H1 (cell line): ENCODE measurements around the gene RPS6KA2. TPM values are rescaled to one million over a fixed set of nuclear protein-coding genes. Genes with fewer than 3 reads are reported as not detected.

ENCODE experiments used
- ASH2L ChIP-seq: fragments of 200-600, 300-600 bp; sonication (generic); IDR thresholded peaks from one replicate; pipeline ENCODE4 v1.7.1; 2017; ENCODE audit warnings: low read length
- BRCA1 ChIP-seq: IDR thresholded peaks from 2 replicates; pipeline ENCODE4 v1.6.1; 2012; ENCODE audit warnings: low read depth, low read length, improper control_type of control experiment
- CTBP2 ChIP-seq: IDR thresholded peaks from 2 replicates; pipeline ENCODE4 v1.7.0; 2011; ENCODE audit warnings: borderline replicate concordance, mild to moderate bottlenecking, moderate library complexity, mixed read lengths, low read length; ENCODE audit not compliant: insufficient read depth, insufficient read length
- EP300 ChIP-seq, 2 experiments: IDR thresholded peaks; 1 replicate in 1 of 2; 2 replicates in 1 of 2; pipeline ENCODE4 v1.6.1; 2011 to 2012; ENCODE audit warnings: low read depth in 2 of 2, low read length in 2 of 2, mild to moderate bottlenecking in 2 of 2, borderline replicate concordance in 1 of 2, inconsistent platforms in 1 of 2, moderate library complexity in 1 of 2
- GTF2F1 ChIP-seq: IDR thresholded peaks from 2 replicates; pipeline ENCODE4 v1.6.1; 2012; ENCODE audit warnings: low read depth, low read length, improper control_type of control experiment, borderline replicate concordance
- HDAC6 ChIP-seq: IDR thresholded peaks from one replicate; pipeline ENCODE4 v1.7.1; 2012; ENCODE audit warnings: low read depth, mild to moderate bottlenecking, inconsistent platforms, low read length, moderate library complexity
- JUND ChIP-seq: IDR thresholded peaks from 2 replicates; pipeline ENCODE4 v1.6.1; 2011; ENCODE audit warnings: mild to moderate bottlenecking, improper control_type of control experiment, low read length
- NANOG ChIP-seq: IDR thresholded peaks from 2 replicates; pipeline ENCODE4 v1.6.1; 2011; ENCODE audit warnings: low read length, low read depth, mild to moderate bottlenecking, inconsistent platforms; ENCODE audit not compliant: insufficient read depth, poor library complexity, severe bottlenecking
- POLR2A ChIP-seq, 2 experiments: IDR thresholded peaks; 1 replicate in 1 of 2; 2 replicates in 1 of 2; pipeline ENCODE4 v1.6.1; 2011; ENCODE audit warnings: low read depth in 2 of 2, low read length in 2 of 2, mild to moderate bottlenecking in 2 of 2; ENCODE audit errors: control extremely low read depth in 1 of 2
- POLR2AphosphoS5 ChIP-seq: IDR thresholded peaks from 2 replicates; pipeline ENCODE4 v1.6.1; 2011; ENCODE audit warnings: low read depth, low read length
- POU5F1 ChIP-seq: IDR thresholded peaks from 2 replicates; pipeline ENCODE4 v1.6.1; 2011; ENCODE audit warnings: low read depth, mild to moderate bottlenecking, low read length, moderate library complexity
- SIRT6 ChIP-seq: IDR thresholded peaks from one replicate; pipeline ENCODE4 v1.7.1; 2012; ENCODE audit warnings: low read length, inconsistent platforms
- SP1 ChIP-seq: IDR thresholded peaks from 2 replicates; pipeline ENCODE4 v1.6.1; 2011; ENCODE audit warnings: low read depth, low read length
- TAF7 ChIP-seq: optimal IDR thresholded peaks from 2 replicates; pipeline ENCODE3; 2011; ENCODE audit warnings: low read depth, mild to moderate bottlenecking, inconsistent platforms, low read length, moderate library complexity, borderline replicate concordance
- polyA plus RNA-seq, 7 experiments: library from polyadenylated mRNA; depleted of rRNA in 3 of 7; stranded (reverse) in 5 of 7; unstranded in 2 of 7; fragments of >200 nt in 5 of 7; fragments of 200-250 nt in 2 of 7; gene quantifications; 1 replicate in 5 of 7; 2 replicates in 1 of 7; 4 replicates in 1 of 7; pipeline versions ENCODE4 v1.2.1 to v1.2.3, GENCODE V29; 2011 to 2013; ENCODE audit warnings: missing spikeins in 2 of 7, mixed read lengths in 2 of 7
- total RNA-seq: library from RNA; stranded (reverse); fragmentation: NEBNext Ultra II Directional; extraction: Animal tissue kit (Norgen Biotek cat#: 25700); gene quantifications from 2 replicates; pipeline ENCODE4 v1.2.1, GENCODE V29; 2021

The RPS6KA2 gene
- total and polyA plus RNA-seq, 2 of the 8 experiments (the other 6 are each of a cell fraction or from before 2014, with no cell fraction given) = 8.8 to 25.7 TPM

DNA sequence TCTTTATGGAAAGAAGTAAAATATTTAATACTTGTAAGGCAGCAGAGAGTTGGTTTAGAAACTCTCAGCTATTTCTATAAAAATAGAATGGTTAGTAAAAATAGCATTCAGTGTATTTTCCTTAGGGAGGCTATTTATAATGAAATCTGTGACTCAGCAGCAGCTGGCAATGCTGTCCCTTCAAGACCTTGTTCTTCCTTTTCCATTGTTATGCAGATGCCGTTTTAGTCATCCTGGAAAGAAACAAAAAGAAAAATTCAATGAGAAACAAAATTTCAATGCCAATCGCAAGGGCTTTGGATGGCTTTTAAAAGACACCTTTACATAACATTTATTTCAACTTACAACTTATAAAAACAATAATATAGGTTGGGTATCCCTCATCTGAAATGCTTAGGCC is 261.8 kb downstream of the RPS6KA2 start (continued):
- TF ChIP-seq TAF7 (no peak), JUND (peak; percentile 91), BRCA1 (no peak), POLR2AphosphoS5 (no peak), GTF2F1 (no peak), ASH2L (no peak), POU5F1 (peak; percentile 99), SIRT6 (no peak), POLR2A (IDR thresholded peaks at IDR 0.05; ENCODE audit: control extremely low read depth in 1 of 2, low read depth in 2 of 2, low read length in 2 of 2) (no peak), NANOG (no peak), HDAC6 (no peak), CTBP2 (no peak), EP300 (IDR thresholded peaks at IDR 0.05; ENCODE audit: borderline replicate concordance in 1 of 2, low read depth in 2 of 2, low read length in 2 of 2) (peak in 1 of 2 experiments; percentile 58; a peak in 1 of 3 replicates), SP1 (0 out of 2 replicates have a peak, but pooled peaks have one; percentile 13)
